PC-9 (cell line): ENCODE results near the gene FNDC10. TPM values are rescaled to one million over a fixed set of nuclear protein-coding genes. Genes with fewer than 3 reads are reported as not detected.

Source experiments
- BruUV-seq: library from RNA; stranded (reverse); fragments of 400-500 nt; replicated peaks from 2 replicates; lab custom pipeline; 2021; lab: Mats Ljungman, UMichigan
- CTCF ChIA-PET: fragments of 300-600 bp; sonication (Branson Sonifier 250); formaldehyde crosslinking; loops from one replicate; lab custom pipeline; 2022; ENCODE audit warnings: antibody characterized with exemption; lab: Charles Lee
- POLR2A ChIA-PET: fragments of 300-600 bp; sonication (Branson Sonifier 250); formaldehyde crosslinking; loops from one replicate; lab custom pipeline; 2022; ENCODE audit warnings: antibody characterized with exemption; ENCODE audit not compliant: unreplicated experiment; lab: Charles Lee
- DNase-seq, 2 experiments: peaks; one replicate each; pipeline versions ENCODE4 v3.0.0 to v3.0.0-alpha.2; 2015 to 2022; ENCODE audit warnings: mixed read lengths in 1 of 2
- H2AFZ ChIP-seq: fragments of 200-600 bp; sonication (generic); 2 replicates; pipeline ENCODE4 v1.8.1; 2017; ENCODE audit warnings: antibody characterized with exemption
- H3F3A ChIP-seq: fragments of 200-600 bp; sonication (generic); 2 replicates; pipeline ENCODE4 v1.8.1; 2017; ENCODE audit warnings: antibody characterized with exemption, mild to moderate bottlenecking, low read depth; ENCODE audit not compliant: insufficient read depth
- H3K27ac ChIP-seq: fragments of 200-600 bp; sonication (generic); 2 replicates; pipeline ENCODE4 v1.6.1; 2016; ENCODE audit warnings: mixed run types
- H3K27me3 ChIP-seq: fragments of 200-600 bp; sonication (generic); 2 replicates; pipeline ENCODE4 v1.6.1; 2016; ENCODE audit warnings: low read depth, mixed run types; ENCODE audit not compliant: insufficient read depth
- H3K36me3 ChIP-seq: fragments of 200-600 bp; sonication (generic); 2 replicates; pipeline ENCODE4 v1.6.1; 2016; ENCODE audit warnings: low read depth, mixed run types
- H3K4me1 ChIP-seq: fragments of 200-600 bp; sonication (generic); replicated peaks from 2 replicates; pipeline ENCODE4 v1.6.1; 2016; ENCODE audit warnings: mixed run types; ENCODE audit not compliant: insufficient read depth
- H3K4me2 ChIP-seq: fragments of 200-600 bp; sonication (generic); 2 replicates; pipeline ENCODE4 v1.6.1; 2017; ENCODE audit warnings: mixed run types
- H3K4me3 ChIP-seq: fragments of 200-600 bp; sonication (generic); 2 replicates; pipeline ENCODE4 v1.6.1; 2016; ENCODE audit warnings: mixed run types
- H3K79me2 ChIP-seq: fragments of 200-600 bp; sonication (generic); 2 replicates; pipeline ENCODE4 v1.6.1; 2017; ENCODE audit warnings: low read depth, mixed run types
- H3K9me2 ChIP-seq: fragments of 200-600 bp; sonication (generic); 2 replicates; pipeline ENCODE4 v1.8.1; 2017; ENCODE audit warnings: mild to moderate bottlenecking; ENCODE audit not compliant: insufficient read depth
- H3K9me3 ChIP-seq: fragments of 200-600 bp; sonication (generic); 2 replicates; pipeline ENCODE4 v1.8.1; 2016; ENCODE audit warnings: low read depth; ENCODE audit not compliant: insufficient read depth
- H4K20me1 ChIP-seq: fragments of 200-600 bp; sonication (generic); 2 replicates; pipeline ENCODE4 v1.8.1; 2017; ENCODE audit not compliant: insufficient read depth
- CTCF ChIP-seq: fragments of 200-600 bp; sonication (generic); conservative IDR thresholded peaks from 2 replicates; pipeline ENCODE4 v1.6.1; 2017; ENCODE audit warnings: mixed run types, antibody characterized with exemption, mild to moderate bottlenecking, moderate library complexity
- EZH2 ChIP-seq: fragments of 200-600 bp; sonication (generic); IDR thresholded peaks from 2 replicates; pipeline ENCODE4 v1.8.0; 2017; ENCODE audit warnings: antibody characterized with exemption, low read depth
- intact Hi-C: fragments of 100-400 bp; cut with micrococcal nuclease; formaldehyde crosslinking; loops from one replicate; pipeline ENCODE4 v1.10.0; 2022; ENCODE audit not compliant: unreplicated experiment
- total RNA-seq: library from RNA; stranded (reverse); gene quantifications from 2 replicates; pipeline ENCODE4 v1.2.3, GENCODE V29; 2021

The FNDC10 gene
- total RNA-seq, 1 experiment from 2014 or later, result 5.4 TPM

GRCh38 chr1:1631782-1632420 lies 32.0 kb upstream of the FNDC10 start, which contains the start of gene MMP23B:
Gene MMP23B (plus strand): TSS chr1:1632173. CDS start chr1:1632219, 46 bp downstream.
- Histone ChIP-seq H3K27me3 (no peaks in the 10 kb centered on the region), H3K79me2 (no peaks in the 10 kb centered on the region), H3K4me3 (no peak within 1 kb of the TSS), H3F3A (no peaks in the 10 kb centered on the region), H3K4me1 (no peaks in the 10 kb centered on the region), H3K4me2 (no peak within 1 kb of the TSS), H3K9me3 (no peaks in the 10 kb centered on the region), H4K20me1 (no peaks in the 10 kb centered on the region), H3K27ac (no peak within 1 kb of the TSS), H2AFZ (no peak within 1 kb of the TSS), H3K36me3 (no peaks in the 10 kb centered on the region), H3K9me2 (no peaks in the 10 kb centered on the region)
- intact Hi-C loops, result no loop called here
- no peak for TF ChIP-seq EZH2
- no peak for TF ChIP-seq CTCF
- BruUV-seq, result no TSS peak
- ChIA-PET CTCF (no interaction called here), POLR2A (no interaction called here)
- no peak for DNase-seq

GRCh38 chr1:1630965-1631781 lies 31.2 kb upstream of the FNDC10 start:
- POLR2A ChIA-PET, result no interaction called here
- H3K36me3 ChIP-seq, result no peaks in the 10 kb centered on the region
- CTCF ChIA-PET, result no interaction called here
- no peaks in the 10 kb centered on the region for H3K9me3 ChIP-seq
- no peaks in the 10 kb centered on the region for H4K20me1 ChIP-seq
- no peak for DNase-seq
- BruUV-seq, result no TSS peak
- intact Hi-C loops, result no loop called here
- H3K4me1 ChIP-seq, result no peaks in the 10 kb centered on the region
- H3K4me2 ChIP-seq, result no peak overlapping the region
- H3K79me2 ChIP-seq, result no peaks in the 10 kb centered on the region
- H2AFZ ChIP-seq, result no peak overlapping the region
- TF ChIP-seq CTCF, result no peak
- TF ChIP-seq EZH2, result no peak
- no peaks in the 10 kb centered on the region for H3F3A ChIP-seq
- H3K27me3 ChIP-seq, result no peaks in the 10 kb centered on the region
- no peaks in the 10 kb centered on the region for H3K9me2 ChIP-seq
- no peak overlapping the region for H3K27ac ChIP-seq
- H3K4me3 ChIP-seq, result no peak overlapping the region

GRCh38 chr1:1630191-1630964 lies 30.4 kb upstream of the FNDC10 start:
- ChIA-PET CTCF (no interaction called here), POLR2A (no interaction called here)
- no peaks in the 10 kb centered on the region for H3K9me3 ChIP-seq
- no peak overlapping the region for H3K27ac ChIP-seq
- no peaks in the 10 kb centered on the region for H4K20me1 ChIP-seq
- no TSS peak for BruUV-seq
- intact Hi-C loops, result no loop called here
- no peaks in the 10 kb centered on the region for H3F3A ChIP-seq
- TF ChIP-seq EZH2, result no peak
- TF ChIP-seq CTCF, result no peak
- no peak overlapping the region for H3K4me3 ChIP-seq
- no peaks in the 10 kb centered on the region for H3K27me3 ChIP-seq
- H3K4me2 ChIP-seq, result no peak overlapping the region
- no peaks in the 10 kb centered on the region for H3K36me3 ChIP-seq
- H3K79me2 ChIP-seq, result no peaks in the 10 kb centered on the region
- H3K9me2 ChIP-seq, result no peaks in the 10 kb centered on the region
- H3K4me1 ChIP-seq, result no peaks in the 10 kb centered on the region
- no peak for DNase-seq
- no peak overlapping the region for H2AFZ ChIP-seq
